Right lobe of liver (tissue), 6 donors: Measurements from ENCODE around the gene EDIL3. TPM values are rescaled to one million over a fixed set of nuclear protein-coding genes. Genes with fewer than 3 reads are reported as not detected.
"Not testable (repeated sequence)": the region's sequence is repeated elsewhere in the genome, so short reads cannot be mapped to it uniquely, and the experiment has no call there.

Source experiments
- ATAC-seq, 4 donors: fragments of 200-7000 bp; cut with Tn5 transposase; one replicate each; pipeline ENCODE4 v1.9.1; 2020; ENCODE audit warnings: mild to moderate bottlenecking in 4 of 4, moderate library complexity in 4 of 4
- DNase-seq, 3 donors: peaks; one replicate each; pipeline ENCODE4 v3.0.0-alpha.2; 2020
- H3K27ac ChIP-seq, 3 donors: fragments of 200-600 bp; one replicate each; pipeline ENCODE4 v1.8.0; 2022
- H3K27me3 ChIP-seq, 2 donors: fragments of 200-600 bp; one replicate each; pipeline ENCODE4 v1.8.0; 2022
- H3K36me3 ChIP-seq, 4 donors: fragments of 200-600 bp; sonication (generic) in 1 of 4; one replicate each; pipeline versions ENCODE4 v1.5.1 to v1.8.0; 2017 to 2022; ENCODE audit warnings: control low read depth in 1 of 4
- H3K4me1 ChIP-seq, 4 donors: fragments of 200-600 bp; sonication (generic) in 1 of 4; one replicate each; pipeline versions ENCODE4 v1.5.1 to v1.8.0; 2017 to 2022; ENCODE audit warnings: control low read depth in 1 of 4
- H3K4me3 ChIP-seq, 3 donors: fragments of 200-600 bp; one replicate each; pipeline ENCODE4 v1.8.0; 2022
- H3K9me3 ChIP-seq, 4 donors: fragments of 200-600 bp; sonication (generic) in 1 of 4; one replicate each; pipeline versions ENCODE4 v1.5.1 to v1.8.0; 2017 to 2022; ENCODE audit warnings: control low read depth in 1 of 4
- CTCF ChIP-seq, 4 donors: fragments of 200-600 bp in 3 of 4; fragments of 450-650 bp in 1 of 4; IDR thresholded peaks; one replicate each; pipeline versions ENCODE4 v1.5.1 to v1.8.0; 2016 to 2022; ENCODE audit warnings: antibody characterized with exemption in 4 of 4, mild to moderate bottlenecking in 2 of 4
- POLR2A ChIP-seq: fragments of 450-650 bp; IDR thresholded peaks from one replicate; pipeline ENCODE4 v1.6.1; 2017; ENCODE audit warnings: antibody characterized with exemption, mild to moderate bottlenecking
- WGBS: methylation state at CpG from one replicate; pipeline ENCODE4 v1.1.6; 2018; ENCODE audit warnings: low coverage, low lambda C conversion rate; ENCODE audit not compliant: insufficient coverage; ENCODE audit errors: missing lambda C conversion rate; 5-methylcytosine and 5-hydroxymethylcytosine counted together
- intact Hi-C, 2 donors: fragments of 100-400 bp; cut with DNase I; formaldehyde crosslinking; loops; one replicate each; pipeline versions ENCODE4 v1.11.2 to v1.14.1; 2022
- total RNA-seq, 6 experiments: library from RNA; depleted of rRNA in 2 of 6; stranded (reverse); fragments of >200 nt in 2 of 6; fragmentation: NEBNext Ultra II Directional in 3 of 6; extraction: Animal tissue kit (Norgen Biotek cat#: 25700) in 3 of 6; gene quantifications; one replicate each; pipeline versions ENCODE4 v1.1.0 to v1.2.4, GENCODE V29; 2016 to 2023
- donor health status: DM: no; HTN: yes; CAD: no.
- donor health status: DM: no; HTN: no; CAD: no.
- donor health status: DM: no; HTN: no; CAD: no.
- donor health status: DM: no; HTN: yes; CAD: no.
- donor health status: DM: no; HTN: yes; CAD: no.

EDIL3 gene
- total RNA-seq, 6 experiments from 2014 or later = 0.61 to 0.84 (median 0.68) TPM; not detected in 3

- Histone ChIP-seq H3K27me3 (no peaks in the 10 kb centered on the region), H3K36me3 (no peaks in the 10 kb centered on the region), H3K4me1 (no peaks in the 10 kb centered on the region), H3K4me3 (no peak overlapping the region), H3K9me3 (no peaks in the 10 kb centered on the region), H3K27ac (no peak overlapping the region)
- TF ChIP-seq POLR2A (no peak), CTCF (IDR thresholded peaks at IDR 0.05) (no peak)
- DNase-seq = no peak
- WGBS = 64% methylated on average over 3 of the region's 3 CpGs
- no peak for ATAC-seq
- intact Hi-C loops = no loop called here
Observed at GRCh38 chr5:84322646-84323045, 62.0 kb downstream of the EDIL3 start.

GRCh38 chr5:84317826-84318225 lies 66.9 kb downstream of the EDIL3 start:
- H3K9me3 ChIP-seq, H3K27ac ChIP-seq, DNase-seq, H3K4me3 ChIP-seq, H3K27me3 ChIP-seq, intact Hi-C loops, H3K36me3 ChIP-seq, ATAC-seq, H3K4me1 ChIP-seq: not testable (repeated sequence)
- 80% methylated on average over 1 of the region's 1 CpG for WGBS

- H3K27me3 ChIP-seq, H3K27ac ChIP-seq, H3K36me3 ChIP-seq, ATAC-seq, DNase-seq, H3K4me1 ChIP-seq, intact Hi-C loops, H3K4me3 ChIP-seq, H3K9me3 ChIP-seq: not testable (repeated sequence)
- WGBS = no CpG with 5 or more reads among the region's 30 CpGs
Observed at GRCh38 chr5:84312280-84312679, 72.4 kb downstream of the EDIL3 start.

- H3K27ac ChIP-seq, DNase-seq, ATAC-seq, H3K27me3 ChIP-seq, H3K36me3 ChIP-seq, H3K4me3 ChIP-seq, H3K4me1 ChIP-seq, H3K9me3 ChIP-seq, intact Hi-C loops: not testable (repeated sequence)
Observed at GRCh38 chr5:84309850-84310249, 74.8 kb downstream of the EDIL3 start.

GRCh38 chr5:84306601-84307000 lies 78.1 kb downstream of the EDIL3 start:
- TF ChIP-seq POLR2A (no peak), CTCF (IDR thresholded peaks at IDR 0.05) (no peak)
- DNase-seq = no peak
- WGBS = 100% methylated on average over 1 of the region's 1 CpG
- H3K4me1 ChIP-seq = peaks cover 0 to 9% (median 3%) of the 10 kb centered on the region in 4 donors
- H3K4me3 ChIP-seq = no peak overlapping the region
- no peaks in the 10 kb centered on the region for H3K27me3 ChIP-seq
- intact Hi-C loops = no loop called here
- no peak for ATAC-seq
- H3K36me3 ChIP-seq = no peaks in the 10 kb centered on the region
- H3K9me3 ChIP-seq = no peaks in the 10 kb centered on the region
- no peak overlapping the region for H3K27ac ChIP-seq

- intact Hi-C loops = no loop called here
- TF ChIP-seq CTCF (IDR thresholded peaks at IDR 0.05) = no peak
- TF ChIP-seq POLR2A = no peak
- Histone ChIP-seq H3K36me3 (no peaks in the 10 kb centered on the region), H3K27ac (no peak overlapping the region), H3K27me3 (no peaks in the 10 kb centered on the region), H3K4me1 (peaks cover 0 to 9% (median 3%) of the 10 kb centered on the region in 4 donors), H3K9me3 (no peaks in the 10 kb centered on the region), H3K4me3 (no peak overlapping the region)
- no peak for DNase-seq
- peak in 1 of 4 donors; percentile 28 for ATAC-seq
Observed at GRCh38 chr5:84304599-84304998, 80.1 kb downstream of the EDIL3 start.
